SU-DHL-6 (cell line): Measurements from ENCODE around the gene HS3ST3A1.

Source experiments
- EZH2phosphoT487 ChIP-seq: fragments of 200-600 bp; sonication (generic), shearing (Covaris generic); conservative IDR thresholded peaks from 2 replicates; pipeline ENCODE4 v1.6.1; 2018; ENCODE audit warnings: mild to moderate bottlenecking, antibody characterized with exemption, low read length, moderate library complexity, mixed read lengths
- TF ChIP-seq, protein P1 (sequence below): fragments of 200-600 bp; sonication (generic); IDR thresholded peaks from one replicate; pipeline ENCODE4 v1.5.1; 2017; ENCODE audit warnings: antibody characterized with exemption, mild to moderate bottlenecking, low read length, moderate library complexity; ENCODE audit not compliant: insufficient read depth, poor library complexity, severe bottlenecking

- TF ChIP-seq, protein P1, sequence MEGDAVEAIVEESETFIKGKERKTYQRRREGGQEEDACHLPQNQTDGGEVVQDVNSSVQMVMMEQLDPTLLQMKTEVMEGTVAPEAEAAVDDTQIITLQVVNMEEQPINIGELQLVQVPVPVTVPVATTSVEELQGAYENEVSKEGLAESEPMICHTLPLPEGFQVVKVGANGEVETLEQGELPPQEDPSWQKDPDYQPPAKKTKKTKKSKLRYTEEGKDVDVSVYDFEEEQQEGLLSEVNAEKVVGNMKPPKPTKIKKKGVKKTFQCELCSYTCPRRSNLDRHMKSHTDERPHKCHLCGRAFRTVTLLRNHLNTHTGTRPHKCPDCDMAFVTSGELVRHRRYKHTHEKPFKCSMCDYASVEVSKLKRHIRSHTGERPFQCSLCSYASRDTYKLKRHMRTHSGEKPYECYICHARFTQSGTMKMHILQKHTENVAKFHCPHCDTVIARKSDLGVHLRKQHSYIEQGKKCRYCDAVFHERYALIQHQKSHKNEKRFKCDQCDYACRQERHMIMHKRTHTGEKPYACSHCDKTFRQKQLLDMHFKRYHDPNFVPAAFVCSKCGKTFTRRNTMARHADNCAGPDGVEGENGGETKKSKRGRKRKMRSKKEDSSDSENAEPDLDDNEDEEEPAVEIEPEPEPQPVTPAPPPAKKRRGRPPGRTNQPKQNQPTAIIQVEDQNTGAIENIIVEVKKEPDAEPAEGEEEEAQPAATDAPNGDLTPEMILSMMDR: no peak
- no peak for TF ChIP-seq EZH2phosphoT487
These were observed 79.0 kb downstream of the HS3ST3A1 start for GRCh38 chr17:13522749-13523148.
